ENCODE measurements around the gene OR1S1.

Gene OR1S1

GRCh38 chr11:58222721-58223120 is 10.2 kb downstream of the OR1S1 start:
- H3K9me3 ChIP-seq (ENCODE audit: control insufficient read depth, insufficient read depth, low read depth, low read length), result no peaks in the 10 kb centered on the region
- no peak overlapping the region for H3K27ac ChIP-seq (ENCODE audit: extremely low read depth, low read depth, low read length)
- ChIA-PET POLR2A (no interaction called here), CTCF (no interaction called here)
- TF ChIP-seq ZNF146 (tag by site-specific recombination; IDR thresholded peaks at IDR 0.05) (no peak), ZNF830 (tag by site-specific recombination; IDR thresholded peaks at IDR 0.05; ENCODE audit: low read depth) (no peak), ZNF292 (tag by site-specific recombination; IDR thresholded peaks at IDR 0.05; ENCODE audit: borderline replicate concordance, low read depth) (no peak), KLF10 (tag by site-specific recombination; IDR thresholded peaks at IDR 0.05) (no peak), ZNF548 (tag by site-specific recombination; IDR thresholded peaks at IDR 0.05) (no peak), ZNF48 (tag by site-specific recombination; IDR thresholded peaks at IDR 0.05) (no peak), MYNN (tag by site-specific recombination; IDR thresholded peaks at IDR 0.05; ENCODE audit: borderline replicate concordance) (no peak), ZNF776 (tag by site-specific recombination; IDR thresholded peaks at IDR 0.05; ENCODE audit: borderline replicate concordance) (no peak), ZNF223 (tag by site-specific recombination; IDR thresholded peaks at IDR 0.05) (no peak), BCL11B (tag by site-specific recombination; IDR thresholded peaks at IDR 0.05; ENCODE audit: low read depth) (no peak), ZBTB7A (tag by site-specific recombination; IDR thresholded peaks at IDR 0.05; ENCODE audit: low read depth) (no peak), EGR2 (tag by site-specific recombination; IDR thresholded peaks at IDR 0.05; ENCODE audit: low read depth) (no peak)
- no peaks in the 10 kb centered on the region for H3K36me3 ChIP-seq (ENCODE audit: control insufficient read depth in 2 of 2, insufficient read depth in 1 of 2, low read length in 2 of 2)
- no peak overlapping the region for H3K4me3 ChIP-seq (ENCODE audit: low read depth, low read length)
- H3K4me1 ChIP-seq (ENCODE audit: control insufficient read depth, insufficient read depth, low read length), result no peaks in the 10 kb centered on the region

- no peaks in the 10 kb centered on the region for H3K9me3 ChIP-seq (ENCODE audit: control insufficient read depth, insufficient read depth, low read depth, low read length)
- no peak overlapping the region for H3K4me3 ChIP-seq (ENCODE audit: low read depth, low read length)
- ChIA-PET CTCF (no interaction called here), POLR2A (no interaction called here)
- TF ChIP-seq ZNF121 (tag by site-specific recombination; IDR thresholded peaks at IDR 0.05) (no peak), ZIC2 (tag by site-specific recombination; IDR thresholded peaks at IDR 0.05) (no peak), ZNF777 (tag by site-specific recombination; IDR thresholded peaks at IDR 0.05; ENCODE audit: borderline replicate concordance) (no peak), ZNF266 (tag by site-specific recombination; IDR thresholded peaks at IDR 0.05; ENCODE audit: low read depth) (no peak), ZNF248 (tag by site-specific recombination; IDR thresholded peaks at IDR 0.05) (no peak), ZSCAN23 (tag by site-specific recombination; IDR thresholded peaks at IDR 0.05) (no peak), PATZ1 (tag by site-specific recombination; IDR thresholded peaks at IDR 0.05) (no peak), PRDM4 (tag by site-specific recombination; IDR thresholded peaks at IDR 0.05) (no peak), ZNF221 (tag by site-specific recombination; IDR thresholded peaks at IDR 0.05; ENCODE audit: borderline replicate concordance) (no peak), ZNF555 (tag by site-specific recombination; conservative IDR thresholded peaks at IDR 0.05) (no peak), ZBTB8A (tag by site-specific recombination; IDR thresholded peaks at IDR 0.05) (no peak), MYNN (tag by site-specific recombination; IDR thresholded peaks at IDR 0.05; ENCODE audit: borderline replicate concordance) (no peak), ZNF24 (tag by site-specific recombination; IDR thresholded peaks at IDR 0.05) (no peak), ZNF433 (tag by site-specific recombination; IDR thresholded peaks at IDR 0.05; ENCODE audit: low read depth) (no peak), ZNF548 (tag by site-specific recombination; IDR thresholded peaks at IDR 0.05) (no peak), SCRT2 (tag by site-specific recombination; IDR thresholded peaks at IDR 0.05) (no peak), ZBTB49 (tag by site-specific recombination; IDR thresholded peaks at IDR 0.05; ENCODE audit: low read depth) (no peak), ZNF76 (tag by site-specific recombination; IDR thresholded peaks at IDR 0.05; ENCODE audit: borderline replicate concordance, low read depth) (no peak)
- no peaks in the 10 kb centered on the region for H3K4me1 ChIP-seq (ENCODE audit: control insufficient read depth, insufficient read depth, low read length)
- no peak overlapping the region for H3K27ac ChIP-seq (ENCODE audit: extremely low read depth, low read depth, low read length)
- H3K36me3 ChIP-seq (ENCODE audit: control insufficient read depth in 2 of 2, insufficient read depth in 1 of 2, low read length in 2 of 2), result no peaks in the 10 kb centered on the region
Measured at GRCh38 chr11:58227956-58228615, 15.6 kb downstream of the OR1S1 start.

Data from HEK293 (cell line).